Keratinocyte (primary cell): ENCODE measurements around the gene KCNQ4.

Source experiments
- CTCF ChIP-seq, 3 experiments: IDR thresholded peaks in 1 of 3; conservative IDR thresholded peaks in 1 of 3; optimal IDR thresholded peaks in 1 of 3; 2 replicates in 2 of 3; 3 replicates in 1 of 3; pipeline versions ENCODE3 to v1.5.1; 2011; ENCODE audit warnings: low read length in 3 of 3, mild to moderate bottlenecking in 3 of 3, moderate library complexity in 2 of 3, control low read depth in 1 of 3, inconsistent platforms in 1 of 3; ENCODE audit not compliant: insufficient read depth in 2 of 3; ENCODE audit errors: extremely low read depth in 1 of 3
- EZH2 ChIP-seq: IDR thresholded peaks from one replicate; pipeline ENCODE4 v1.6.1; 2012; ENCODE audit warnings: inconsistent platforms, mild to moderate bottlenecking, low read length, moderate library complexity

- TF ChIP-seq CTCF (optimal IDR thresholded peaks at IDR 0.05 in 1 of 3, IDR thresholded peaks at IDR 0.05 in 1 of 3, conservative IDR thresholded peaks at IDR 0.05 in 1 of 3; ENCODE audit: extremely low read depth in 1 of 3, insufficient read depth in 2 of 3, low read length in 3 of 3) (no peak), EZH2 (no peak)
Observed at GRCh38 chr1:40829631-40830245, 46.2 kb downstream of the KCNQ4 start.
